ENCODE results near the gene APCDD1L.
"Not testable (repeated sequence)": the region's sequence is repeated elsewhere in the genome, so short reads cannot be mapped to it uniquely, and the experiment has no call there.

DNA sequence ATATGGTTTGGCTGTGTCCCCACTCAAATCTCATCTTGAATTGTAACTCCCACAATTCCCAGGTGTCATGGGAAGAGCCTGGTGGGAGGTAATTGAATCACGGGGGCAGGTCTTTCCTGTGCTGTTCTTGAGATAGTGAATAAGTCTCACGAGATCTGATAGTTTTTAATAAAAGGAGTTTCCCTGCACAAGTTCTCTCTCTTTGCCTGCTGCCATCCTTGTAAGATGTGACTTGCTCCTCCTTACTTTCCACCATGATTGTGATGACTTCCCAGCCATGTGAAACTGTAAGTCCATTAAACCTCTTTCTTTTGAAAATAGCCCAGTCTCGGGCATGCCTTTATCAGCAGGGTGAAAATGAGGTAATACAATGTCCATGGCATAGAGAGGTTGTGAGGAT, 8.2 kb downstream of the APCDD1L start:
- TF ChIP-seq, protein P1, sequence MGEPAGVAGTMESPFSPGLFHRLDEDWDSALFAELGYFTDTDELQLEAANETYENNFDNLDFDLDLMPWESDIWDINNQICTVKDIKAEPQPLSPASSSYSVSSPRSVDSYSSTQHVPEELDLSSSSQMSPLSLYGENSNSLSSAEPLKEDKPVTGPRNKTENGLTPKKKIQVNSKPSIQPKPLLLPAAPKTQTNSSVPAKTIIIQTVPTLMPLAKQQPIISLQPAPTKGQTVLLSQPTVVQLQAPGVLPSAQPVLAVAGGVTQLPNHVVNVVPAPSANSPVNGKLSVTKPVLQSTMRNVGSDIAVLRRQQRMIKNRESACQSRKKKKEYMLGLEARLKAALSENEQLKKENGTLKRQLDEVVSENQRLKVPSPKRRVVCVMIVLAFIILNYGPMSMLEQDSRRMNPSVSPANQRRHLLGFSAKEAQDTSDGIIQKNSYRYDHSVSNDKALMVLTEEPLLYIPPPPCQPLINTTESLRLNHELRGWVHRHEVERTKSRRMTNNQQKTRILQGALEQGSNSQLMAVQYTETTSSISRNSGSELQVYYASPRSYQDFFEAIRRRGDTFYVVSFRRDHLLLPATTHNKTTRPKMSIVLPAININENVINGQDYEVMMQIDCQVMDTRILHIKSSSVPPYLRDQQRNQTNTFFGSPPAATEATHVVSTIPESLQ (CRISPR knock-in tag; IDR thresholded peaks at IDR 0.05) = not testable (repeated sequence)
- TF ChIP-seq, protein P2, sequence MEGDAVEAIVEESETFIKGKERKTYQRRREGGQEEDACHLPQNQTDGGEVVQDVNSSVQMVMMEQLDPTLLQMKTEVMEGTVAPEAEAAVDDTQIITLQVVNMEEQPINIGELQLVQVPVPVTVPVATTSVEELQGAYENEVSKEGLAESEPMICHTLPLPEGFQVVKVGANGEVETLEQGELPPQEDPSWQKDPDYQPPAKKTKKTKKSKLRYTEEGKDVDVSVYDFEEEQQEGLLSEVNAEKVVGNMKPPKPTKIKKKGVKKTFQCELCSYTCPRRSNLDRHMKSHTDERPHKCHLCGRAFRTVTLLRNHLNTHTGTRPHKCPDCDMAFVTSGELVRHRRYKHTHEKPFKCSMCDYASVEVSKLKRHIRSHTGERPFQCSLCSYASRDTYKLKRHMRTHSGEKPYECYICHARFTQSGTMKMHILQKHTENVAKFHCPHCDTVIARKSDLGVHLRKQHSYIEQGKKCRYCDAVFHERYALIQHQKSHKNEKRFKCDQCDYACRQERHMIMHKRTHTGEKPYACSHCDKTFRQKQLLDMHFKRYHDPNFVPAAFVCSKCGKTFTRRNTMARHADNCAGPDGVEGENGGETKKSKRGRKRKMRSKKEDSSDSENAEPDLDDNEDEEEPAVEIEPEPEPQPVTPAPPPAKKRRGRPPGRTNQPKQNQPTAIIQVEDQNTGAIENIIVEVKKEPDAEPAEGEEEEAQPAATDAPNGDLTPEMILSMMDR (IDR thresholded peaks at IDR 0.05) = not testable (repeated sequence)
- TF ChIP-seq CREB1 (CRISPR knock-in tag; IDR thresholded peaks at IDR 0.05); ESRRA (CRISPR knock-in tag; IDR thresholded peaks at IDR 0.05; ENCODE audit: borderline replicate concordance); PRRX2 (CRISPR knock-in tag; IDR thresholded peaks at IDR 0.05); CBFB (CRISPR knock-in tag; IDR thresholded peaks at IDR 0.05; ENCODE audit: low read depth); CREM (CRISPR knock-in tag; IDR thresholded peaks at IDR 0.05): not testable (repeated sequence)
- TF ChIP-seq, protein P3, sequence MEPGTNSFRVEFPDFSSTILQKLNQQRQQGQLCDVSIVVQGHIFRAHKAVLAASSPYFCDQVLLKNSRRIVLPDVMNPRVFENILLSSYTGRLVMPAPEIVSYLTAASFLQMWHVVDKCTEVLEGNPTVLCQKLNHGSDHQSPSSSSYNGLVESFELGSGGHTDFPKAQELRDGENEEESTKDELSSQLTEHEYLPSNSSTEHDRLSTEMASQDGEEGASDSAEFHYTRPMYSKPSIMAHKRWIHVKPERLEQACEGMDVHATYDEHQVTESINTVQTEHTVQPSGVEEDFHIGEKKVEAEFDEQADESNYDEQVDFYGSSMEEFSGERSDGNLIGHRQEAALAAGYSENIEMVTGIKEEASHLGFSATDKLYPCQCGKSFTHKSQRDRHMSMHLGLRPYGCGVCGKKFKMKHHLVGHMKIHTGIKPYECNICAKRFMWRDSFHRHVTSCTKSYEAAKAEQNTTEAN (CRISPR knock-in tag; IDR thresholded peaks at IDR 0.05) = not testable (repeated sequence)
- TF ChIP-seq, protein P4, sequence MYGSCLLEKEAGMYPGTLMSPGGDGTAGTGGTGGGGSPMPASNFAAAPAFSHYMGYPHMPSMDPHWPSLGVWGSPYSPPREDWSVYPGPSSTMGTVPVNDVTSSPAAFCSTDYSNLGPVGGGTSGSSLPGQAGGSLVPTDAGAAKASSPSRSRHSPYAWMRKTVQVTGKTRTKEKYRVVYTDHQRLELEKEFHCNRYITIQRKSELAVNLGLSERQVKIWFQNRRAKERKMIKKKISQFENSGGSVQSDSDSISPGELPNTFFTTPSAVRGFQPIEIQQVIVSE (CRISPR knock-in tag; IDR thresholded peaks at IDR 0.05; ENCODE audit: borderline replicate concordance) = not testable (repeated sequence)
- TF ChIP-seq, protein P5, sequence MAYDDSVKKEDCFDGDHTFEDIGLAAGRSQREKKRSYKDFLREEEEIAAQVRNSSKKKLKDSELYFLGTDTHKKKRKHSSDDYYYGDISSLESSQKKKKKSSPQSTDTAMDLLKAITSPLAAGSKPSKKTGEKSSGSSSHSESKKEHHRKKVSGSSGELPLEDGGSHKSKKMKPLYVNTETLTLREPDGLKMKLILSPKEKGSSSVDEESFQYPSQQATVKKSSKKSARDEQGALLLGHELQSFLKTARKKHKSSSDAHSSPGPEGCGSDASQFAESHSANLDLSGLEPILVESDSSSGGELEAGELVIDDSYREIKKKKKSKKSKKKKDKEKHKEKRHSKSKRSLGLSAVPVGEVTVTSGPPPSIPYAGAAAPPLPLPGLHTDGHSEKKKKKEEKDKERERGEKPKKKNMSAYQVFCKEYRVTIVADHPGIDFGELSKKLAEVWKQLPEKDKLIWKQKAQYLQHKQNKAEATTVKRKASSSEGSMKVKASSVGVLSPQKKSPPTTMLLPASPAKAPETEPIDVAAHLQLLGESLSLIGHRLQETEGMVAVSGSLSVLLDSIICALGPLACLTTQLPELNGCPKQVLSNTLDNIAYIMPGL (CRISPR knock-in tag; IDR thresholded peaks at IDR 0.05) = not testable (repeated sequence)
- TF ChIP-seq, protein P6, sequence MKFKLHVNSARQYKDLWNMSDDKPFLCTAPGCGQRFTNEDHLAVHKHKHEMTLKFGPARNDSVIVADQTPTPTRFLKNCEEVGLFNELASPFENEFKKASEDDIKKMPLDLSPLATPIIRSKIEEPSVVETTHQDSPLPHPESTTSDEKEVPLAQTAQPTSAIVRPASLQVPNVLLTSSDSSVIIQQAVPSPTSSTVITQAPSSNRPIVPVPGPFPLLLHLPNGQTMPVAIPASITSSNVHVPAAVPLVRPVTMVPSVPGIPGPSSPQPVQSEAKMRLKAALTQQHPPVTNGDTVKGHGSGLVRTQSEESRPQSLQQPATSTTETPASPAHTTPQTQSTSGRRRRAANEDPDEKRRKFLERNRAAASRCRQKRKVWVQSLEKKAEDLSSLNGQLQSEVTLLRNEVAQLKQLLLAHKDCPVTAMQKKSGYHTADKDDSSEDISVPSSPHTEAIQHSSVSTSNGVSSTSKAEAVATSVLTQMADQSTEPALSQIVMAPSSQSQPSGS (CRISPR knock-in tag; IDR thresholded peaks at IDR 0.05; ENCODE audit: borderline replicate concordance, low read depth) = not testable (repeated sequence)
